Fibroblast of skin of back (primary cell): ENCODE results near the gene FANK1.
"Not testable (repeated sequence)": the region's sequence is repeated elsewhere in the genome, so short reads cannot be mapped to it uniquely, and the experiment has no call there.

ENCODE experiments used
- DNase-seq: peaks from one replicate; pipeline ENCODE4 v3.0.0-alpha.2; 2013

FANK1 gene

DNA sequence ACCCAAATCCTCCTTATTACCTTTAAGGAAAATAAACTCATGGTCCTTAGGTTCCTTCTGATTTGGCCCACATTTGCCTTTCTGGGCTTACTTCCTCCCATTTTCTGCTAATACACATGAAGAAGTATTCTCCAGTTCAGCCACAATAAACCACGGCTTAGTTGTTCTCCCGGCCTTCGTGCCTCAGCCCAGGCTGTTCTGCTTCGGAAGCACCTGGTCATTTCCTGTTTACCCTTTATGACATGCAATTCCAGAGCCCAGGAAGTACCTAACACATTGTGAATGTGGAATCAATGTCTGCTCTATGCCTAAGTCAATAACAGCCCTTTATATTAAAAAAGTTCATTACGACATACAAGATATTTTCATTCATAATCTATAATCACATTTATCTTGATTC lies 4.0 kb upstream of the FANK1 start:
- DNase-seq = not testable (repeated sequence)

DNA sequence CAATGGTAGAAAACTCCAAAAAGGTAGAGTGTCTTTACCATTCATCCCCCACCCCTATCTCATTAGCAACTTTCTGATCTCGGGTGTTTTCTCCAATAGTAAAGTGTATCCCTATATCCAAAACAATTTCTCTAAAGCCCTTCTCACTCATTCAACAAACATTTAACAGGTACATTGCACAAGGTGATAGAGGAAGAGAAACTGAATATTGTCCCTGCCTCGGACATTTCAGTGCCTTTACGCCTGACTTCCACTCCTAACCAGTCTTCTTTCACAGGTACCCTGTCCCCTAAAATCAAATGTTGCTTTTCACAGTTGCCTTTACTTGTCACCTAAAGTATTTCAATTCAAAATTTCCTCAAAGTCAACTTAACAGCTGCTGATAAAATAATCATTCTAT lies 2.2 kb upstream of the FANK1 start:
- not testable (repeated sequence) for DNase-seq

DNA sequence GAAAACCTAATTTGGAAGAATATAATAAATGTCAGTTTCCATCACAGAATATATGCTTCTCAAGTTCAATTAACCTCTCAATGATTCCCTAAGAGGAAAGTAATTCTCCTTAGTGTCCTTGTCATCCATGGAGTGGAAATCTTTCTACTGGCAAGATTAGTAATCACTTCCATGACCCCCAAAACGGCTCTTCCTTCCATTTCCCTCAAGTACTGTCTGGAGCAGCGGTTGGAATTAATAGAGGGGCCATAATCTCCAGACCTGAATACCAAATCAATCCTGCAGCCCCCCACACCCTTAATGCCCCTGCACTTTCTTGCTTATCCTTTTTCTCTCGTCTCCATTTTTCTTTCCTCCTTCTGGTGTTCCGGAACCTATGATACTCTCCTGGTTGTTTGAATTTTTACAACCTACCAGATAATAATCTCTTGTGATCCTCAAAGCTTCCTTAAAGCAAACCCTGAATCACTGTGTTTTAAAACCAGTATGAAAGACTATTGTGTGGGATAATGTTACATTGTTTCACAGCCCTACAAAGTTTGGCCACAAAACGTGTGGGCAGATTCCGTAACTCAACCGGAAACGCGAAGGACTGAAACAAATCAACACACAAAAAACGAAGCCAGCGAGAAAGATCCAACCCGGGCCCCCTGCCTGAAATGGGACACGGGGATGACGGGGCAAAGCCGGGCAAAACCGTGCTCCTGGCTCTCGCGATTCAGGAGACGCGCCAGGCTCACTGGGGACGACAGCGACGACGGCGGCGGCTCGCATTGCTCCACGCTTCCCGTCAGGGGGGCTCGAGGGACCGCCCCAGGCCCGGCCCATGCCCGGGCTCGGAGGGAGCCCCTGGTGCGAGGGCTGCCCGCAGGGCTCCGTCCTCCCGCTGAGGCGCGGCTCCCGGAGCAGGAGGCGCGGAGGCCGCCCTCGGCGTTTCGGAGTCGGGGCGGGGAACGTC lies 955 bp upstream of the FANK1 start:
- peak; percentile 81 for DNase-seq

DNA sequence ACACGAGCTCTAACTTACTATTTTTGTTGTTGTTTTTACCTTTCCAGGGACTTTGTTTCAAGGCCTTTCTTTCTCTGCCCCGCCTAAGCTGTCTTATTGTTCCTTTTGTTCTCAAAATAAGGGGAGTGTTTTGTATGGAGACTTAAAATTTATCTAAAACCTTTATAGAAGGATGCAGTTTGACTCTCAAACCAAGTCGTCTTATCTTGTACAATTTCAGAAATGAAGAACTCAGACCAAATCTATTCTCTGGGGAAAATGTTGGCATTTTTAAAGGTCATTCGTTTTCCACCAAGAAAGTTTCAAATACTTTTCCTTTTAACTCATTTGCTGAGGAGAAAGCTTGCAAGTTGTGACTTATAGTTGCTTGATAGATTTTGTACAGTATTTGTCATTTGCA lies 953 bp downstream of the FANK1 start:
- DNase-seq = peak; percentile 49

DNA sequence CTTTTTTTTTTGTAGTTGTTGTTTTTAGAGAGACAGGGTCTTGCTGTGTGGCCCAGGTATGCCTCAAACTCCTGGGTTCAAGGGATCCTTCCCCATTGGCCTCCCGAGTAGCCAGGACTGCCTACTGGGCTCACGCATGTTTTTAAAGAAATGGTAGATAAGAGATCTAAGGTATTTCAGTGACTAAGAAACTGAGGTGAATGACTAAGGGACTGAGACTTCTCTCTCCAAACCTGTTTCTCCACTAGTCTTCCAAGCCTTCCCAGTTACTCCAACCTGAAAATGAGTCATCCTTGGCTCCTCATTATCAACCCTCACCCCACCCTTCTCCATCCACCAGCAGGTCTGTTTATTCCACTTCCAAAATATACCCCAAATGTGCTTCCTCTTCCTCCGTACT lies 4.6 kb downstream of the FANK1 start:
- not testable (repeated sequence) for DNase-seq

DNA sequence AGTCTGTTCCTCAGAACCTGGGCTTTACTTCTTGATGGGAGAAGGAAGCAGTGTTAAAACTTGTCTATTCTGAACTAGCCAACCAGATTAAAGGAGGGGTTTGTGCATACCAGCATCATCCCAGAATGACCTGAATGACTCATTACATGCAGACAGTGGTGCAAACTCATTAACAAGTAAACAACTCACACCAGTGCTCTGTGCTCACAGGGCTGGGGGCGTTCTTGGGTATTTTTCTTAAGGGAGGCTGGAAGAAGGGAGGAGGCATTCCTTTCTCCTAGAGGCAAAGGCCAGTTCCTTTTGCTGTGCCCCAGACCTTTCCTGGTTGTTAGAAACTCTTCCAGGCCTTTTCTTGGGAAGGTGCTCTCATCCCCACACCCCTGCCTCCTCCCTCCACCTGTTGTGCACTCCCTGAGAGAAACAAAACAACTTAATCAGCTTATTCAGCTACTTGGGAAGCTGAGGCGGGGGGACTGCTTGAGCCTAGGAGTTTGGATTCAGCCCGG lies 6.8 kb downstream of the FANK1 start:
- DNase-seq = not testable (repeated sequence)

DNA sequence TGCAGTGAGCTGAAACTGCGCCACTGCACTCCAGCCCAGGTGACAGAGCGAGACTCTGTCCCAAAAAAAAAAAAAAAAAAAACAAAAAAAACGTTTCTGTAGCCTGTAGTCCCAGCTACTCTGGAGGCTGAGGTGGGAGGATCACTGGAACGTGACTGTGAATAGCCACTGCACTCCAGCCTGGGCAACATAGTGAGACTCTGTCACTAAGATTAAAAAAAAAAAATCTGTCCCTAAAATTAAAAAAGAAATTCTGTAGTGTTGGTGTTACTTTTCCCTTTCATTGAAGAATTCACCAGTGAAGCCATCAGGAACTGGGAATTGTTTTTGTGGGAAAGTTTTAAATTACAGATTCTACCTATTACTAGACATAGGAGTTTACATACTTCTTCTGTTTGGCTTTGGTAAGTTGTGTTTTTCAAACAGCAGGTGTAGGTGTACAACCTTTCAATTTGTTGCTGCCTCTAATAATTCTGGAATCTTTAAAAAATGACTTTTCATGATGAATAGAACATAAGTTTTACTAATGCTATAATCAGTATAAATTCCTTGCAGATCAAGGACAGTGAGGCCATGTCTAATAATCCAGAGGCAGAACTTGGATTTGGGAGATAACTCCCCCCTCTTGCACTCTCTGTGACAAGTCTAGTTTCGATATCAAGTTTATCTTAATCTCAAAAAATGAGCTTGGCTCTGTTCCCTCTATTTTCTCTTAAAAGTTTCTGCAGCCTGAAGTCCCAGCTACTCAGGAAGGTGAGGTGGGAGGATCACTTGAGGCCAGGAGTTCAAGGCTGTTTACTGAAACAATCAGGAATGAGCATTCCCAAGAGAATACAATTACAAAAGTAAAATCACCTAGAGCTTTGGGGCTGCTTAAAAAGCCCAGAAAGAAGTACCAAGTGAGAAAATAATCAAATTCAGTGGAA lies 9.0 kb downstream of the FANK1 start:
- DNase-seq = not testable (repeated sequence)

DNA sequence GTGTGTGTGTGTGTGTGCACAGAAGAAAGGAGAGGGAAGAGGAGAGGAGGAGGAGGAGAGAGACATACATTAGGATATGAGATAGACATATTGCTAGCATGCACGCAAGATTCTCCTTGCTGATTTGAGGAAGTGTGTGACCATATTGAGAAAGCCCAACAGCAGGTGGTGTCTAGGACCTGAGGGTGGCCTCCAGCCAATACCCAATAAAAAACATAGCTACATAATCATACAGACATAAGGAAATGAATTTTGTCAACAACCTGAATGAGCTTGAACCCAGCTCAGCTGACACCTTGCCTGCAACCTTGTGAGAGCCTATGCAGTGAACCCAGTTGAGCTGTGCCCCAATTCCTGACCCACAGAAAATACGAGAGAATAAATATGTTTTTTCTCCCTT lies 11.2 kb downstream of the FANK1 start:
- DNase-seq = not testable (repeated sequence)

DNA sequence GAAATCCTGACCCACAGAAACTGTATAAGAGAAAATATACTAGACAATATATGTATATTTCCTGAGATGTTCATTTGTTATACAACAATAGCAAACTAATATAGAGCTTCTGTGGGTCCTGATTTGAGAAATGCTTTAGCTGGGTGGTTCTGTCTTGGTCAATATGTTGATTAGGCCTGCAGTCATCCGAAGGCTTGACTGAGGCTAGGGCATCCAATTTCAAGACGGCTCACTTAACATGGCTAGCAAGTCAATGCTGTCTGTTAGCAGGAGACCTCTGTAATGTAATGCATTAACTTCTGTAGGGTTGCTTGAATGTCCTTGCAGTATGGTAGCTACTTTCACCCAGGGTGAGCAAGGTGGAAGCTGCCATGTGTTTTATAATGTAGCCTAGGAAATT lies 12.4 kb downstream of the FANK1 start:
- not testable (repeated sequence) for DNase-seq

DNA sequence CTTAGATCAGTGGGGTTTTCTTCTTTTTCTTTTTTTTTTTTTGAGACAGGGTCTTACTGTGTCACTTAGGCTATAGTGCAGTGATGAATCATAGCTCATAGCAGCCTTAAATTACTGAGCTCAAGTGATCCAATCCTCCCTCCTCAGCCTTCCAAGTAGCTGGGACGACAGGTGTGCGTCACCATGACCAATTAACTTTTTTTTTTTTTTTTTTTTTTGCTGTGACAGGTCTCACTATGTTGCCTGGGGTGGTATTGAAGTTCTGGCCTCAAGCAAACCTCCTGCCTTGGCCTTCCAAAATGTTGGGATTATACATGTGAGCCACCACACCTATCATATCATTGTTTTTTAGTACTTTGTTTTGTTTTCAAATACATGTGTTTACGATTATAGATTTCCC lies 13.1 kb downstream of the FANK1 start:
- DNase-seq = not testable (repeated sequence)

DNA sequence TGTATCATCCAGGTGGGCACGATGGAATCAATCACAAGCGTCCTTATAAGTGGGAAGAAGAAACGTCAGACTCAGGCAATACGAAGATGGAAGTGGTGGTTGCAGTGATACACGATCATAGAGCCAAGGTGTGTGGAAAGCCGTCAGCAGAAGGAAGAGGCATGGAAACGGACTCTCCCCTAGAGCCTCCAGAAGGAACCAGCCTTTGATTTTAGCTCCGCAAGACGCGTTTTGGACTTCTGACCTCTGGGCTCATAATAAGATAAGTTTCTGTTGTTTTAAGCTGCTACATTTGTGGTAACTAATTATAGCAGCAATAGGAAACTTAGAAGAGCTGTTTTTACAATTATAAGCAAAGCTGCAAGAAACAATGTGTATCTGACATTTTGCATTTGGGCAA lies 14.8 kb downstream of the FANK1 start:
- DNase-seq = no peak

DNA sequence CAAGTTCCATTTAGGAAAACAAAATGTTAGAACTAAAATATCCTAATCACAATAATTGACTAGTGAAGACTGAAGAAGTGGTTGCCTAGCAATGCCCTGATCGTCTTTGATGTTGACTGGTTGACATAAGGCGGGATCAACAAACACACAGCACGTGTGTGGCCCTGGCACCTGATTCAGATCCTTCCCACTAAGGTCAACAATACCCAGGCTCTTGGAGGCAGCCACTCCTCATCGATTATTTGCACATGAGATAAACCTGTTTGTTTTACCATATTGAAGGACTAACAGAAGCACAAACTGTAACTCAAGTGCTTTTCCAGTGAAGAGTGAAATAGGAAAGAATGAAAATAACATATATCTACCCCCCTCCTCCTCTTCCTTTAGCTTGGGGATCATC lies 15.6 kb downstream of the FANK1 start:
- DNase-seq = no peak

DNA sequence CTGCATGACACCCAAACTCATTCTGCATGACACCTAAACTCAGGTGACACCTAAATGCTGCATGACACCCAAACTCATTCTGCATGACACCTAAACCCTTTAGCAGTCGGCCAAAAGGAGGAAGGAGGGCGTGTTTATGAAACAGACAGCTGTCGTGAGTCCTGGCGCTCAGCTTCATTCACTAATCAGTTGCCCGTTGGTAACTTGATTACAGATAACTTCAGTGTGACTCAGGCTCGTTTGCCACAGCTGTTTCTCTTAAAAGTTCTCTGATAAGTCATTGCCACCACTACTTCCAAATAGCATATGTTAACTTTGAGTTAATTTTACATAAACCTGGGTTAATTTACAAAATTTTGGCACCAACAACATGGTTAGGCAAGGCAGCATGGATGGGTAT lies 16.9 kb downstream of the FANK1 start:
- not testable (repeated sequence) for DNase-seq

DNA sequence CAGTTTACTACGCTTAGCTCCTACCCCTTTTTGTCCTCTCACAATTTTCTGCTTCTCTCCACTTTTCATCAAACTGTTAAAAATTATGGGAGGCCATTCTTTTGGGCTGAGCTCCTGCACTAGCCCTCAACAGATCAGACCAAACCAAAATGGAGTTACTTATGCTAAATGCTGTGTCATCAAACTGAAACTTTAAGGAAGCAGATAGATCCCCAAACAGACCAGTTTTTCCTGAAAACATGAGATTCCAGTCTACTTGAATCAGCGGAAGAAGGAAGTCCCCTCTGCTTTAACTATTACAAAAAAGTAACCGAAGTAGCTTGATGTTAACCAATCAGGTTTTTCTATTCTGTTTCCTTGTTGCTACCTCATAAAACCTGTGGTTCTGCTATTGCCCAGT lies 20.6 kb downstream of the FANK1 start:
- no peak for DNase-seq

DNA sequence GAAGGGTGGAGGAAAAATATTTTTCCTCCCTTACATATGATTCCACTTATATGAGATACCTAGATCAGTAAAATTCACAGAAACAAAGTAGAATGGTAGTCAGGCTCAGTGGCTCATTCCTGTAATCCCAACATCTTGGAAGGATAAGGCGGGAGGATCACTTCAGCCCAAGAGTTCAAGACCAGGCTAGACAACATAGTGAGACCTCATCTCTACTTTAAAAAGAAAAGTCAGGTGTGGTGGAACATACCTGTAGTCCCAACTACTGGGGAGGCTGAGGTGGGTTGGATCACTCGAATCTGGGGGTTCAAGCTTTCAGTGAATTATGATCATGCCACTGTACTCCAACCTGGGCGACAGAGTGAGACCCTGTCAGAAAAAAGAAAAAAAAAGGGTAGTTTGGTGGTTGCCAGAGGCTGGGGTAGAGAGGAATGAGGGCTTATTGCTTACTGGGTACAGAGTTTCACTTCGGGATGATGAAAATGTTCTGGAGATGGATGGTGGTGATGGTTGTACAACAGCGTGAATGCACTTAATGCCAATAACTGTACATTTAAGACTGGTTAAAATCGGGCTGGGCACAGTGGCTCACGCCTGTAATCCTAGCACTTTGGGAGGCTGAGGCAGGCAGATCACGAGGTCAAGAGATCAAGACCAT lies 21.5 kb downstream of the FANK1 start:
- not testable (repeated sequence) for DNase-seq

DNA sequence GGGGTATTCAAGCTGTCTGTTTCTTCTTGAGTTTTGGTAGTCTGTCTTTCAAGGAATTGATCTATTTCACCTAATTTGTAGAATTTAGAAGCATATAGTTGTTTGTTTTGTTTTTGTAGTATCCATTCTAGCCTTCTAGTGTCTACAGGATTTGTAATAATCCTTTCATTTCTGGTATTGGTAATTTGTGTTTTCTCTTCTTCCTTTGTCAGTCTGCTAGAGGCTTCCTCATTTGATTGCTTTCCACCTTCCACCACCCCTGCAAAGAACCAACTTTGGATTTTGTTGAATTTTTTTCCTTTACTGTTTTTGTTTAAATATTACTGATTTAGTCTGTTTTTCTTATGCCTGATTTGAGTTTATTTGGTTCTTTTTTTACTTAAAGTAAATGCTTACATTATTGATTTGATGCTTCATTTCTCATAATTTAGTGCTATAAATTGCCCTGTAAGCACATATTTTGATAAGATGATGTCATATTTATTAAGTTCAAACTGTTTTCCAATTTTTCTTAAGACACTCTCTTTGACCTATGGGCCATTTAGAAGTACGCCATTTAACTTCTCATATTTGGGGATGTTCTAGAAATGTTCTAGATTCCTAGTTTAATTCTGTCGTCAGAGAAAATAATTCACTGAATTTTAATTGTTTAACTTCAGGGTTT lies 25.4 kb downstream of the FANK1 start:
- not testable (repeated sequence) for DNase-seq

DNA sequence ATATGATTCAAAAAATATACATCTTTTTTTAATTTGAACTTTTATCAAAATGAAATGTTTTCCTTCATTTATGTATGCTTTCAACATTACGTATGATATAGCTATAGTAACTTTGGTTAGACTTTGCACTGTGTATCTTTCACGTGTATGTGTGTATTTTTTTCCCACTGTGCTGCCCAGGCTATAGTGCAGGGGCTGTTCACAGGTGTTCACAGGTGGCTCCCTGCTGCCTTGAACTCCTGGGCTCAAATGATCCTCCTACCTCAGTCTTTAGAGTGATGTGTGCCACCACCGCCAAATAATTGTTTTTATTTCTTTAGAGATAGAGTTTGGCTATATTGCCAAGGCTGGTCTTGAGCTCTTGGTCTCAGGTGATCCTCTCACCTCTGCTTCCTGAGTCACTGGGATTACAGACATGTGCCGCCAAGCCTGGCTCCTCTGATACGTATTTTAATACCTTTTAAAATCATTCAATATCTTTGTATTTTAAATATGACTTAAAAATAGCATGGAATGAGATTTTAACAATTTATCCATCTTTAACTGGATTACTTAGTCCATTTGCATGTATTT lies 29.0 kb downstream of the FANK1 start:
- DNase-seq = no peak

DNA sequence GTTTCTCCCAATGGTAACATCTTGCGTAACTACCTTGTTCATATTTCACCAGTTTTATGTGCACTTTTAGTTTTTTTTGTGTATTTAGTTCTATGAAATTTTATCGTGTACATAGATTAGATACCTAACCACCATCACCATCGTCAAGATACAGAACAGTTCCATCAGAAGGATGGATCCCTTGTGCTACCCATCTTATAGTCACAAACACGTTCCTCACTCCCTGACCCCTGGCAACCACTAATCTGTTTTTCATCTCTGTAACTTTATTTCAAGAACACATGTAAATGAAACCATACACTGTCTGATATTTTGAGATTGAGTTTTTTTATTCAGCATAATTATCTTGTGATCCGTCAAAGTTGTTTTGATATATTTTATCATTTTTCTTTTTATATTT lies 29.9 kb downstream of the FANK1 start:
- no peak for DNase-seq

DNA sequence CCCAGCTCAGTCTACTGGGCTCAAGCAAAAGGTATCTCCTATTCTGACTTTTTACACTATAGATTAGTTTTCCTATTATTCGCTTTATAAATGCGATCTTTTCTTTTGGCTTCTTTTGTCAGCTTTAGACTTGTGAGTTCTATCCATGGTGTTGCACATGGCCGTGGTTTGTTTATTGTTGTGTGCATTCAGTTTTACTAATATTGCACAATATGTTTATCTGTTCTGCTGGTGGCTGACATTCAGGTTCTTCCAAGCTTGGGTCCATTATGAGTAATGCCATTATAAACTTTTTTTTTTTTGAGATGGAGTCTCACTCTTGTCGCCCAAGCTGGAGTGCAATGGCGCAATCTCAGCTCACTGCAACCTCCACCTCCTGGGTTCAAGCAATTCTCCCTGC lies 30.9 kb downstream of the FANK1 start:
- not testable (repeated sequence) for DNase-seq

DNA sequence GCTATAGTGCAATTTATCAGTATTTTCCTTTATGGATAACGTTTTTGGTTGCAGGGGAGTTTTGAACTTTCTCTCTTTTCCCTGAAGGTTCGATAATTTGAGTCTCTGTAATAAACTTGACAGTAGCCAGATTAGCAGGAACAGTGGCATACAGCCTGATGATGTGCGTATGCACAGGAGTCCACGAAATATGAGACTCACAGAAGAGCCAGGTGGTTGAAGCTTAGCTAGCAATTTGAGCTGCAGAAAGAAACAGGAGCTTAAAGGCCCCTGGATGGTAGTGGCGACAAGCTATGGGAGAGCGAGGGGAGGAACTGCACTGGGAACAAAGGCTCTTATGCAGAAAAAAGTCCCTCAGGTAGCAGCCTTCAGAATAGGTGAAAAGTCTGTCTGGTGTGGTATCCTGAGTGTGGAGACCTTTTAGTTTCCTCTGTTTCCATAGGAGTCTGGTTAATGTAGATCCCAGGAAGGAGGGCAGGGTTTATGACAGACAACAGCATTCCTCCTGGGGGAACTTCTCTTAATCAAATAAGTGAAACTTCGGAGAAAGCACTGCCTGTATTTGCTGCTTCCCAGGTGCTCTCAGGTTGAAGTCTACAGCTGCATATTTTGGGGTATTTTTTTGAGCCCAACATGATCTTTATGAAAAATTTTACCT lies 32.7 kb downstream of the FANK1 start:
- no peak for DNase-seq

DNA sequence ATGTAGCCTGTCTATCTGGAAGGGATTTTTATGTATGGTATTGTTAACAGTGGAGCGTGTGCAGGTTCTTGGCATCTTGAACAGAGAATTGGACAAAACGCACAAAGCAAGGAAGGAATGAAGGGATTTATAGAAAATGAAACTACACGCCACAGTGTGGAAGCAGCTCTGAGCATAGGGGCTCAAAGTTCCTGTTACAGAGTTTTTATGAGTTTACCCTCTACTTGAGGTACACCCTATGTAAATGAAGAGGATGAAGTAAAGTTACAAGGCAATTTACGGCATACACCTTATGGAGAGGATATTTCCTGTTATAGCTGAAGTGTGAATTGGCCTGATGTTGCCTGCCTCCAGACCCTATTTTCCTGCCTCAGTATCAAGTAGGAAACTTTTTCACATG lies 33.3 kb downstream of the FANK1 start:
- no peak for DNase-seq
